ENCODE measurements around the gene NDUFS5. TPM values are rescaled to one million over a fixed set of nuclear protein-coding genes. Genes with fewer than 3 reads are reported as not detected.
A peak's percentile ranks its signal among the peaks of the same experiment; 100 is the strongest.
"Not testable (repeated sequence)": the region's sequence is repeated elsewhere in the genome, so short reads cannot be mapped to it uniquely, and the experiment has no call there.

The NDUFS5 gene
- polyA plus RNA-seq (ENCODE audit: low read depth in 6 of 6) = 100 to 1,000 TPM; 232 to 288 (median 258) TPM

GRCh38 chr1:39026051-39026865, at the start of gene NDUFS5:
Gene NDUFS5 (plus strand): TSS chr1:39026350. CDS start chr1:39028725, 2,375 bp downstream.
- peaks cover 0 to 3% (median 0%) of the 10 kb centered on the region in 7 donors for H3K9me3 Mint-ChIP-seq
- ATAC-seq (ENCODE audit: low read depth in 2 of 2) (peak; percentile 85 to 86), DNase-seq (peak; percentile 73)
- H3K4me3 Mint-ChIP-seq = peak within 1 kb of the TSS; percentile 92 to 97 (median 96)
- peaks cover 14 to 25% (median 14%) of the 10 kb centered on the region in 3 donors for H3K4me1 Mint-ChIP-seq
- peaks cover 0 to 7% (median 0%) of the 10 kb centered on the region in 3 donors for H3K27me3 Mint-ChIP-seq
- H3K27ac Mint-ChIP-seq = peak within 1 kb of the TSS; percentile 93 to 99 (median 96)
- peaks cover 4 to 21% of the 10 kb centered on the region in 2 donors for H3K36me3 Mint-ChIP-seq

- not testable (repeated sequence) for DNase-seq; ATAC-seq (ENCODE audit: low read depth in 2 of 2)
These were observed 48.5 kb upstream of the NDUFS5 start for GRCh38 chr1:38977399-38978244.

GRCh38 chr1:38978245-38978542, 48.0 kb upstream of the NDUFS5 start:
- H3K27ac Mint-ChIP-seq; H3K36me3 Mint-ChIP-seq; ATAC-seq (ENCODE audit: low read depth in 2 of 2); H3K4me1 Mint-ChIP-seq; H3K4me3 Mint-ChIP-seq; DNase-seq: not testable (repeated sequence)
- Mint-ChIP-seq H3K9me3 (peaks cover 0 to 16% (median 13%) of the 10 kb centered on the region in 7 donors), H3K27me3 (peaks cover 0 to 12% (median 0%) of the 10 kb centered on the region in 3 donors)

More at GRCh38 chr1:38977399-38978244, 48.5 kb upstream of the NDUFS5 start:
- H3K36me3 Mint-ChIP-seq, H3K4me3 Mint-ChIP-seq, H3K4me1 Mint-ChIP-seq: not testable (repeated sequence)
- peaks cover 0 to 12% (median 0%) of the 10 kb centered on the region in 3 donors for H3K27me3 Mint-ChIP-seq
- H3K27ac Mint-ChIP-seq = peak overlapping the region in 1 of 6 donors; percentile 21
- peaks cover 0 to 16% (median 13%) of the 10 kb centered on the region in 7 donors for H3K9me3 Mint-ChIP-seq

- not testable (repeated sequence) for H3K36me3 Mint-ChIP-seq; H3K27ac Mint-ChIP-seq; ATAC-seq (ENCODE audit: low read depth in 2 of 2); H3K4me3 Mint-ChIP-seq; DNase-seq; H3K4me1 Mint-ChIP-seq
- peaks cover 0 to 12% (median 0%) of the 10 kb centered on the region in 3 donors for H3K27me3 Mint-ChIP-seq
- peaks cover 0 to 16% (median 13%) of the 10 kb centered on the region in 7 donors for H3K9me3 Mint-ChIP-seq
These were observed 46.8 kb upstream of the NDUFS5 start for GRCh38 chr1:38979380-38979779.

- peaks cover 18 to 32% (median 25%) of the 10 kb centered on the region in 3 donors for H3K4me1 Mint-ChIP-seq
- peaks cover 6 to 15% (median 14%) of the 10 kb centered on the region in 3 donors for H3K27me3 Mint-ChIP-seq
- peak overlapping the region in 7 of 8 donors; percentile 53 to 88 (median 82) for H3K4me3 Mint-ChIP-seq
- ATAC-seq (ENCODE audit: low read depth in 2 of 2) (no peak), DNase-seq (no peak)
- H3K36me3 Mint-ChIP-seq = no peaks in the 10 kb centered on the region
- H3K27ac Mint-ChIP-seq = peak overlapping the region in 5 of 6 donors; percentile 45 to 95 (median 77)
- no peaks in the 10 kb centered on the region for H3K9me3 Mint-ChIP-seq
These were observed 36.2 kb upstream of the NDUFS5 start for GRCh38 chr1:38989979-38990378.

- H3K9me3 Mint-ChIP-seq = no peaks in the 10 kb centered on the region
- peak overlapping the region; percentile 53 to 91 (median 85) for H3K4me3 Mint-ChIP-seq
- DNase-seq = no peak
- peak overlapping the region in 5 of 6 donors; percentile 45 to 95 (median 77) for H3K27ac Mint-ChIP-seq
- H3K36me3 Mint-ChIP-seq = no peaks in the 10 kb centered on the region
- peaks cover 22 to 34% (median 29%) of the 10 kb centered on the region in 3 donors for H3K4me1 Mint-ChIP-seq
- no peak for ATAC-seq (ENCODE audit: low read depth in 2 of 2)
- H3K27me3 Mint-ChIP-seq = peaks cover 4 to 13% (median 13%) of the 10 kb centered on the region in 3 donors
These were observed 35.8 kb upstream of the NDUFS5 start for GRCh38 chr1:38990386-38990737.

- Mint-ChIP-seq H3K4me1 (peaks cover 25 to 41% (median 34%) of the 10 kb centered on the region in 3 donors), H3K27ac (peak within 1 kb of the TSS; percentile 77 to 95 (median 86)), H3K9me3 (no peaks in the 10 kb centered on the region), H3K4me3 (peak within 1 kb of the TSS; percentile 67 to 93 (median 88)), H3K27me3 (peaks cover 0 to 7% (median 6%) of the 10 kb centered on the region in 3 donors), H3K36me3 (no peaks in the 10 kb centered on the region)
- DNase-seq (peak; percentile 98), ATAC-seq (ENCODE audit: low read depth in 2 of 2) (peak; percentile 85 to 86)
These were observed 35.2 kb upstream of the NDUFS5 start, which contains the start of gene AKIRIN1 for GRCh38 chr1:38990738-38991637. Gene AKIRIN1 (plus strand): TSS chr1:38991276. CDS start chr1:38991381, 105 bp downstream.

- DNase-seq (no peak), ATAC-seq (ENCODE audit: low read depth in 2 of 2) (no peak)
- no peaks in the 10 kb centered on the region for H3K36me3 Mint-ChIP-seq
- H3K9me3 Mint-ChIP-seq = no peaks in the 10 kb centered on the region
- peaks cover 28 to 49% (median 34%) of the 10 kb centered on the region in 3 donors for H3K4me1 Mint-ChIP-seq
- peak overlapping the region; percentile 67 to 93 (median 85) for H3K4me3 Mint-ChIP-seq
- peak overlapping the region; percentile 45 to 95 (median 78) for H3K27ac Mint-ChIP-seq
- no peaks in the 10 kb centered on the region for H3K27me3 Mint-ChIP-seq
These were observed 34.3 kb upstream of the NDUFS5 start for GRCh38 chr1:38991638-38992411.

GRCh38 chr1:38992412-38993111, 33.6 kb upstream of the NDUFS5 start:
- H3K4me3 Mint-ChIP-seq = peak overlapping the region; percentile 67 to 93 (median 85)
- ATAC-seq (ENCODE audit: low read depth in 2 of 2) = peak; percentile 15 to 21
- H3K4me1 Mint-ChIP-seq = peaks cover 33 to 54% (median 39%) of the 10 kb centered on the region in 3 donors

GRCh38 chr1:38994196-38994595, 32.0 kb upstream of the NDUFS5 start:
- H3K4me3 Mint-ChIP-seq = peak overlapping the region in 1 of 8 donors; percentile 76
- ATAC-seq (ENCODE audit: low read depth in 2 of 2) (no peak), DNase-seq (no peak)
- H3K4me1 Mint-ChIP-seq = peaks cover 40 to 61% (median 44%) of the 10 kb centered on the region in 3 donors
- no peaks in the 10 kb centered on the region for H3K27me3 Mint-ChIP-seq
- H3K9me3 Mint-ChIP-seq = no peaks in the 10 kb centered on the region
- no peaks in the 10 kb centered on the region for H3K36me3 Mint-ChIP-seq
- H3K27ac Mint-ChIP-seq = no peak overlapping the region

More at GRCh38 chr1:38992412-38993111, 33.6 kb upstream of the NDUFS5 start:
- no peaks in the 10 kb centered on the region for H3K36me3 Mint-ChIP-seq
- H3K9me3 Mint-ChIP-seq = no peaks in the 10 kb centered on the region
- H3K27ac Mint-ChIP-seq = peak overlapping the region; percentile 10 to 95 (median 76)
- DNase-seq = peak; percentile 56
- H3K27me3 Mint-ChIP-seq = no peaks in the 10 kb centered on the region

Data from naive B cell (primary cell).